Stimulated activated CD4-positive, alpha-beta T cell treated with anti-CD3 and anti-CD28 coated beads, Interleukin-12 subunit alpha, Interleukin-12 subunit beta, amount 100 ng/mL, for 48 hours (primary cell): ENCODE data around the gene C1orf159.
"Not testable (repeated sequence)": the region's sequence is repeated elsewhere in the genome, so short reads cannot be mapped to it uniquely, and the experiment has no call there.

ENCODE experiments used
- DNase-seq, 3 donors: peaks; one replicate each; pipeline ENCODE4 v3.0.0-alpha.2; 2020; ENCODE audit warnings: low read depth in 2 of 3, low spot score in 1 of 3

Gene C1orf159

DNA sequence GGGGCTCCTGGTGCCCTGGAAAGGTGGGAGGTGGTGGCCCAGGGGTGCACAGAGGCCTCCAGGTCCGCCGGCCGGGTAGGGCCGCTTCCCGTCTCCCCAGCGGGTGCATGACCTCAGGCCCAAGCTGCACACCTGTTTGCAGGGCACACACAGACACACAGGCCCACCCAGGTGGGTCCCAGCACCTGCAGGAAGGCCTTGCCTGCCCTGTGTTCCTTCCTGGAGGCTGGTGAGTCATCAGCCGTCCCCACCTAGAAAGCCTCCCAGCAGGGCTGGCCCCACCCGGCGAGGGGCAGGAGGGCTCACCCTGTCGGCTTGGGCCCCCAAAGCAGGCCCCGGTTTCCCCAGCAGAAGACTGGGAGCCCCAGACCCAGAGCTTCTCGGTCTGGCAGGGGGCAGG is 34.2 kb upstream of the C1orf159 start:
- DNase-seq = no peak

DNA sequence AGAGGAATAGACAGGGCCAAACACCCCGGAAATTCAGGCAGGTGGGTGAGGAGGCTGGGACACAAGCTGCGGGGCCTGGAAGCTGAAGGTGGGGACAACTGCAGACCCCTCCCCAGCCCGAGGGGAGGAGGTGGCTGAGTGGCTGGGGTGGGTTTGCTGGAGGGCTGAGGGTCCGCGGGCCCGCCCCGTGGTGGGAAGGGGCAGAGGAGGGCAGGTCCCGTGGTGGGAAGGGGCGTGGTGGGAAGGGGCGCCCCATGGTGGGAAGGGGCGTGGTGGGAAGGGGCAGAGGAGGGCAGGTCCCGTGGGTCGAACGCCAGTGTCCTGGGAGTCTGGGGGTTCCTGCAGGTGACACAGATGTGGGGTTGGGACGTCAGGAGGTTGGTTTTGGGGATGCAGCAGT is 33.5 kb upstream of the C1orf159 start:
- no peak for DNase-seq

DNA sequence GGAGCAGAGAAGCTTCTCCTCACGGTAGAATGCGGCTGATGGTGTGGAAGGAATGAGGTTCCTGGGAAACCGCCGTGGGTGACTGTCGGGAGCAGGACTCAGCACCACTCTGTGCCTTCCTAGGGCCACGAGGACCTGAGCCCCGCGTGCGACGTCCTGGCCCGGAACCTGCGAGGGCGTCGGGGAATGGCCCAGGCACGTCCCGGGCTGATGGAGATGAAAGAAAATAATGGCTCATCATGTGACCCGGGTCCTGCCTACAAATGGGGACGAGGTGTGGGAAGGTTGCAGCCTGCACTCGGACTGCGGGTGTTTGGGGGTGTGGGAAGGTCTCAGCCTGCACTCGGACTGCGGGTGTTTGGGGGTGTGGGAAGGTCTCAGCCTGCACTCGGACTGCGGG is 32.7 kb upstream of the C1orf159 start:
- no peak for DNase-seq

DNA sequence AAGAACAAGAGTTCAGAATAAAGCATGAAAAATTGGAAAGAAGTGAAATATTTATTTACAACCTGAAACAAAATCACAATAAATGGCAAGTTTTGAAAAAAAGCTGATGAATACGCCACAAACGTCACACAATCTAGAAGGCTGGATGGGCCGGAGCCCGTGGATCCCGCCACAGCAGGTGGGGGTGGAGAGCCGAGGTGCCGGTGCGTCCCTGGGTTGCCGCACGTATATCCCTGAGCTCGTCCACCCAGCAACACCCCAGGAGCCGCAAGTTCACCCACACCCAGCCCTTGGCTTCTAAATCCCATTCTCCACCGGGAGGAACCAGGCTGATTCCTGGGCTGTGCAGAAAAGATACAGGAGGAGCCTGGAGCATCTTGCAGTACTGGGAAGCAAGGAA is 32.2 kb upstream of the C1orf159 start:
- DNase-seq = no peak

DNA sequence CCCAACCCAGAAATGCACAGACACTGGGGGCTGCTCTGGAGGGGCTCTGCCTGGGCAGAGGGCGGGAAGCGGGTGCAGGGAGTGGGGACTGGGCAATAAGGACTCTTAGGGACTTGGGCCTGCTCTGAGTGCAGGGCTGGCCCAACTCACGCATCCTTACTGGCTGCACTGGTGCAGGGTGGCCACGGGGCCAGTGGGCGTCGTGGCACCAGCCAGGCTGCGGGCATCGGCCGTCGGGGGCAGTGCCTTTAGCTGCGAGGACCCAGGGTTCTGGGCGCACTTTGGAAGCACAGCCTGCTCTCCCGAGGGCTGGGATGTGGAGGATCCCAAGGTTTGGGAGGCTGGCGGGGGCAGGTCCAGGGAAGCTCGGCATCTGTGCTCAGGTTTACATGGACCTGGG is 30.7 kb upstream of the C1orf159 start:
- DNase-seq = no peak

DNA sequence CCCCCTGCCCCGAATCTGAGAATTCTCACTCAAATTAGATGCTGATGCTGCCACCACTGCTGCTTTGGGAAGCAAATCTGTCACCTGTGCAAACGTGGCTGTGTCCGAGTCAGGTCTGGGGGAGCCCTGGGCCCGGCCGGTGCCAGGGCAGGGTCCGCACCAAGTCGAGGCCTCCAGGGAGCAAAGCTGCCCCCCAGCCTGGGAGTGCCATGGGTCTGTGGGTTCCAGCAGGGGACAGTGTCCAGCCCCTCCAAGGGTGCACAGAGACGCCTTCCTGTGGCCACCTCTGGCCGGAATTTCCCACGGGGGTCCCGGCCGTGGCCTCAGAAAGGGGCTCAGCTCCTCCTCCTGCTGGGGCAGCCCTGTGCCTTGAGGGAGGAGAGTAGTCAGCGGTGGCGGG is 30.1 kb upstream of the C1orf159 start:
- DNase-seq = no peak

DNA sequence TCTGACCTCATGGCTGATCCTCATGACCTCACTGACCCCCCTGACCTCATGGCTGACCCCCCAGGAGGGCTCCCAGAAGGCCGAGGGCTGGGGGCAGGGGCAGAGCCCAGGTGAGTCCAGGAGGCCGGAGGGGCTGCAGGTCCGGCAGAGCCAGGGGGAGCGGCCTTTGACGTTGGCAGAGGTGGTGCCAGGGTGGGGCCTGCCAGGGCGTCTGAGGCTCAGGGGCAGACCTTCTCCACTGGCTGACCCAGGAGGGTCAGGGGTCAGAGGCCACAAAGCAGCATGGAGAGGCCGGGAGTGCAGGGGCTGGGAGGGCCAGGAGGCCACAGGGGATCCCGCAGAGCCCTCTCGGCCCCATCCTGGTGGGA is 29.6 kb upstream of the C1orf159 start:
- no peak for DNase-seq

DNA sequence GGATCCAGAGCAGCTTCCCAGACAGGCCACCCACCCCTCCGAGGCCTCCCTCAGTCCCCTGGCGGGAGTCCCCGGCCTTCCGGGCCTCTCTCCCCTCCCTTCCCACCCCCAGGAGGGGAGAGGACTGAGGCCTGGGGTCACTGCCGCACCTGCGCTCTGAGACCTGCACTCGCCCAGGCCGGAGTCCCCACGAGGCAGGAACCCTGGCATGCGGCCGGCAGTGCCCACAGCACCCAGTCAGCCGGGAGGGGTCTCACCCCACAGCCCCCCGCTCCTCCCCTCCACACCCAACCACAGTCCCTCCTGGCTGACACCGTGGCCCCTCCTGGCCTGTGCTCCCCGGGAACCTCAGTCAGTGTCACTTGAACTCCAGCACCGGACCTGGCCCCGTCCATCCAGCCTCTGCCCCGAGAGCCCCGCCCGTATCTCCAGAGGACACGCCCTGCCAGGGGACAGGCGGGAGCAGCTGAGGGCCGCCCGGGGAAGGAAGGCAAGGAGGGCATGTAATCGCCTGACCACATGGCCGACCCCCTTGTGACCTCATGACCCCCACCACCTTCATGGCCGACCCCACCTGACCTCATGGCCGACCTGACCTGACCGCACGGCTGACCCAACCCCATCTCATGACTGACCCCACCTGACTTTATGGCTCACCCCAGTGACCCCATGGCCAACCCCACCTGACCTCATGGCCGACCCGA is 29.1 kb upstream of the C1orf159 start:
- no peak for DNase-seq

DNA sequence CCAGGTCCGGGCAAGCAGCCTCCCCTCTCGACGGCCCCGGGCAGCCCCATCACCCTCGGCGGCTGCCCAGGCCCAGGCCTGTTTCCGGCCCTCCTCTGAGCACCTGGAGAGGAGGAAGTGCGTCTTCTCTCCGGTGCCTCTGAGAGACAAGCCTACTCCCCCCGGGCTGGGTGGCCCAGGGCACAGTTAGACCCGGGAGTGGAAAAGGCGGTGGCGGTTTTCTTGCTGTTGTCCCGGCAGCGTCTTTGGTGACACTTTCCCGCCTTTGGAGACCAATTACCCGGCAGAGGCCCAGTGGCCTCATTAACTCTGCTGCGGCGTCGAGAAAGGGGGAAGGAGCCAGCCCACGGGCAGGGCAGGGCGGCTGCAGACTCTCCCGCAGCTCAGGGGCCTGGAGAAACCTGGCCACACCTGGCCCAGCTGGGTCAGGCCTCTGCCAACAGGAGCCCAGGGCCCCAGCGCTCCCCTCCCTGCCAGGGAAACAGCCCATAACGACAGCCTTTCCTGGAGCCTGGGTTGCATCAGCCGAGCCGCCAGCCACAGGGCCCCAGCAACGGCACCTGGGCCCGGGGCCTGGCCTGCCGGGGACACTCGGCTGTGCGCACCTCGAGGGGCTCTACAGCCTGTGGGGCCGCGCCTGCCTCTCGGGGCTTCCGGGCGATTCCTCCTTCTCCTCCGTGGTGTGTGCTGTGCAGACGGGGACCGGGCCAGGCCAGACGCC is 28.4 kb upstream of the C1orf159 start:
- DNase-seq = peak; percentile 51 to 73 (median 55)

DNA sequence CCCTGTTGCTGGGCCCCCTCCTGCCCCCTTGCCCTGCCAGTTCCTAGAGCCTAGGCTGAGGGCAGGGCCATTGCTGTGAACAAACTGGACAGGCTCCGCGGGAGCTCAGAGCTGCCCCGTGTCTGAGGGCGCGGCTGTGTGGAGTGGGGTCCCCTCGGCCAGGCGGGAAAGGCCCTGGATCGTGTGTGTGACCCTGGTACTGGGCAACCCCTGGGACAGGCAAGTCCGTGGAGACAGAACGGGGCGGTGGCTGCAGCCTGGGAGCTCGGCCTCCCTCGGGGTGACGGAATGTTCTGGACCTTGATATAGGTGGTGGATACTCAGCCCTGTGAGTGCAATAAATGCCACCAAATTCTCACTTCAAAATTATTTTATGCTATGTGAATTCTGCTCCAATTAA is 27.7 kb upstream of the C1orf159 start:
- no peak for DNase-seq

DNA sequence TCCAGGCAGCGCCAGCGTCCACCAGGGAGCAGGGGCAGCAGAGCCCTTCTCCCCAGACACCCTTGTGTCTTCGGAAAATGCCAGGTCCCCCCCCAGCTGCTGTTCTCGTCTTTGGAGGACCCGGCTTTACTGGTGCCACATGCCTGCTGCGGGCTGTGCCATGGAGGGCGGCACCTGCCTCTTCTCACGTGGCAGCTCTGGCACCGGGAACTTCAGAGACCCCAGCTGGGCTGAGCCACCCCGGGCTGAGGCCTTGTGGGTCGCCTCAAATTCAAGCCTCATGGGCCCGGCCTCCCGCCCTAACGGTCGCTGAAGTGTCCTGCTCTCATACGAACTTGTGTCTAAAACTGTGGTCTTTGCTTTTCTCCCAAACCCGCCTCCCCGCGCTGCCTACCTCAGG is 27.0 kb upstream of the C1orf159 start:
- no peak for DNase-seq

DNA sequence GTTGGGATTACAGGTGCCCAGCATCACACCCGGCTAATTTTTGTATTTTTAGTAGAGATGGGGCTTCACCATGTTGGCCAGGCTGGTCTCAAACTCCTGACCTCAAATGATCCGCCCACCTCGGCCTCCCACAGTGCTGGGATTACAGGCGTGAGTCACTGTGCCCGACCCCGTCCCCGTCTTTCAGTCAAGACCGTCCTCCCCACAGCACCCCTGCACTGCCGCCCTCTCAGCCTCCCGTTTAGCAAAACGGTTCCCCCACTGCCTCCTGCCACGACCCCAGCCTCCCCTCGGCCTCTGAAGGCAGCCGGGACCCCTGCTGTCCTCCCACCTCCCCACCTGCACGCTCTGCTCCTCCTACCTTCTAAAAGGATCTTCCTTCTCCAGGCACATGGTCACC is 26.5 kb upstream of the C1orf159 start:
- not testable (repeated sequence) for DNase-seq

DNA sequence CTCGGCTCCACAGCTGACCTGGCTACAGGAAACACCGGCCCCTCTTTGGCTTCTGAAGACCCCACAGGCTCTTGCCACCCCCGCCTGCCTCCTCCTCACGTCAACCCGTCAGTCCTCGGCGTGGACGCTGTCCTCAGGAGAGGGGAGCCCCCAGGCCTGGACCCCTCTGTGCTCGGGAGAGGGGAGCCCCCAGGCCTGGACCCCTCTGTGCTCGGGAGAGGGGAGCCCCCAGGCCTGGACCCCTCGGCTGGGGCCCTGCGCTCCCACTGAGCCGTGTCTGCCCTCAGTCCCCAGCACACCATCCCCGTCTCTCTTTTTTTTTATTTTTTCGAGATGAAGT is 26.0 kb upstream of the C1orf159 start:
- DNase-seq = no peak

DNA sequence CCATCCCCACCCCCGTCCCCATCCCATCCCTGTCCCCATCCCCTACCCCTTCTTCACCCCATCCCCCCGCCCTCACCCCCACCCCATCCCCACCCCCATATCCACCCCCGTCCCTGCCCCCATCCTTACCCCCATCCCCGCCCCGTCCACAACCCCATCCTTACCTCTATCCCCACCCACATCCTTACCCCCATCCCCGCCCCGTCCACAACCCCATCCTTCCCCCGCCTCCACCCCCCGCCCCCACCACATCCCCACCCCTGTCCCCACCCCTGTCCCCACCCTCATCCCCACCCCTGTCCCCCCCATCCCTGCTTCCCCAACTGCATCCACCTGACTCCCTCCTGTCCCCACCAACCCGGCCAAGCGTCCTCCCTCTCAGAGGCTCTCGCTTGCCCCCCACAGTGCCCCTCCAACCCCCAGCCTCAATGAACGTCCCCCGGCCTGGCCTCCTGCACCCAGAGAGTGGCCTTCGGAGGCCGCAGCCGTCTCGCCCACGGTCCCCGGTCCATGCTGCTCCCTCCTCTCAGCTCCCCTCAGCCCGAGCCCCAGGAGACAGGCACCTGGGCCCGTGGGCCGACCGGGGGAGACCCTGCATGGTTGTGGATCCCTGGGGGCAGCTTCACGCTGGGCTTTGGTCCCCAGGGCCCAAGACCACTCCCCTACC is 25.5 kb upstream of the C1orf159 start:
- DNase-seq = no peak

DNA sequence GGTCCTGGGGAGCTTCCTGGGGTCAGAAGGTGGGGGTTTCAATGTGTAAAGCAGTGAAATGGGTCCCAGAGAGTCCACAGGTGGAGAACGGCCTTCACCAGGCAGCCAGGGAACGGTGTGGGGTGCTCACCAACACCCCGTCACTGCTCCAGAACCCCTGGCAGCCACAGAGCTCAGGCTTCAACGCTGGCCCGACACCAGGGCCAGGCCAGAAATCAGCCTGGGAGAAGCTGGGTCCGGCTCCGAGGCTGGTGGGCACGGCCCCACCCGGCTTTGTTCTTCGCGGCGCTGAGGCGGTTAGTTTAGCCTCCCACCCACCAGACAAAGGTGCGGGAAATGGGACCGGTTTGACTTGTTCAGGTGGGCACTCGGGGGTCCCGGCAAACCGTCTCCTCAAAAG is 24.8 kb upstream of the C1orf159 start:
- no peak for DNase-seq

DNA sequence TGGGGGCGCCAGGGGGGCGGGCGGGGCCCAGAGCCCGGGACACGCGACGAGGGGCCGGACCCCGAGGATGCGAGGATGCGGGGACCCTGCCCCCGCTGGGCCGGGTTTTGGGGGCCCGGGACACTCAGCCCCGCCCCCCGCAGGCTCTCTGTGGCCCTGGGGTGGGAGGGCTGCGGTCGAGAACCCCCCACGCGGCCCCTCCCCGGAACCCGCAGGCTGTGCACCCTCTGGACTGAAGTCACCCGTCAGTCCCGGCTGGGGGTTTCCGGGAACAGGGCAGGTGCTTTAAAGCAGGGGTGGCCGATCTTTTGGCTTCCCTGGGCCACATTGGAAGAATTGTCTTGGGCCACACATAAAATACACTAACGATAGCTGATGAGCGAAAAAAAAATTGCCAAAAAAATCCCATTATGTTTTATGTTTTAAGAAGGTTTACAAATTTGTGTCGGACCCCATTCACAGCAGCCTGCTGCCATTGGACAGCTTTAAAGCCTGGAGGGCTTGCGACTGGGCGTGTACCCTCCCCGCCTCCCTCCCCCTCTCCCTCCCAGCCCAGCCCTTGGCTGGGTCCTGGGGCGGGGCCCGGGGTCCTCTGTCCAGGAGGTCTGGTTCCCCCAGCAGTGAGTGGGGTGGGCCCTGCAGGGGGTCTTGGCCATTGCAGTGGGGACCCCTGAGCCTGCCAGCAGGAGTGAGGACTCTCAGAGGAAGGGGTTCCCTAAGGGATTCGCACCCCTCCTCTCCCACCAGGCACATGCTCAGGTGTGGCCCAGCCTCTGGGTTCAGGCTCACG is 21.6 kb upstream of the C1orf159 start:
- DNase-seq = peak; percentile 35 to 54 (median 43)

DNA sequence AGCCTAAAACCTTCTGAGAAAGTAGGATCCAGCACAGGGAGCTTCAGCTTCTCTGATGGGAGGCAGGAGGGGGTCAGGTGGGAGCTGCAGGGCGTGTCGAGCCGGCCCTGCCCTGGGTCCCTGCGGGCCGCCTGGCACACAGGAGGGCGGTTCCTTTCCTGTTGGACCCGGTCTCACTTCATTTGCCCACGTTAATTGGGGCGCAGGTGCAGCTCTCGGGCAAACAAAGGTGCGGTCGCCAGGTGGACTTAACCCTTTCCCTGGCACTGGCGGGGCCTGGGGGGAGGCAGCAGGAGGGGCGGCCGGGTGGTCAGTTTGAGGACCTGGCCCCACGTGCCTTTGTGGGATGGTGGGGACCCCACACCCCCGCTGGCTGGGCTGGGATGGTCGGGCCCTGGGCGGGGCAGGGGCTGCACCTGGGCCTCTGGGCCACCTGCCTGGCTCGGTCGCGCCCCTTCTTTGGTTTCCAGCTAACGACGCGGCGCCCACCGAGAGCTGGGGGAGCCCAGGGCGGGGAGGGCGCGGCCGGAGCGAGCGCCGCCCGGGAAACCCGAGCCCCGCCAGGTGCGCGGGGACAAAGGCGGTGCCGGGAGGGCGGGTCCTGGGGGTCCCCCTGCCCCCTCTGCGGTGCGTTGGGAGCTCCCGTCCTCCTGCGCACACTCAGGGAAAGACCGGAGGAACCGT is 20.8 kb upstream of the C1orf159 start:
- no peak for DNase-seq

DNA sequence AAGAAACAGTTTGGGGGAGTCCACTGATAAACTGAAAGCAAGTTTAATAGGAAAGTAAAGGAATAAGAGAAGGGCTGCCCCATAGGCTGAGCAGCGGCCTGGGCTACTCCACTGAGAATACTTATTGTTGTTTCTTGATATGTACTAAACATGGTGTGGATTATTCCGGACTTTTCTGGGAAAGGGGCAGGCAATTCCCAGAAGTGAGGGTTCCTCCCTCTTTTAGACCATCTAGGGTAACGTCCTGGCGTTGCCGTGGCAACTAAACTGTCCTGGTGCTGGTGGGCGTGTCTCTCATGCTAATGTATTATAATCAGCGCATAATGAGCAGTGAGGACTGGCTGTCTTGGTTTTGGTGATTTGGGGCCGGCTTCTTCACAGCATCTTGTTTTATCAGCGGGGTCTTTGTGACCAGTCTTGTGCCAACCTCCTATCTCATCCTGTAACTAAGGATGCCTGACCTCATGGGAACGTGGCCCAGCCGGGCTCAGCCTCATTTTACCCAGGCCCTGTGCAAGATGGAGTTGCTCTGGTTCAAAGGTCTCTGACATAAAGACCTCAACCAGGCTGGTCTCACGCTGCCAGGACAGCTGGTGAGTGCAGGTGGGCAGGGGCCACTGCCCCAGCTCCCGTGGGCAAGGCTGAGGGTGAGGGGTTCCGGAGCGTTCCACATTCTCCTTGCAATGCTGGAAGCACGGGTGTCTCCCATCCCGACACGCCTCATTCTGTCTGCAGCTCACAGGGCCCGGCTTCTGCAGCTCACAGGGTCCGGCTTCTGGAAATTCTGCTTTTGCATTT is 19.6 kb upstream of the C1orf159 start:
- no peak for DNase-seq

DNA sequence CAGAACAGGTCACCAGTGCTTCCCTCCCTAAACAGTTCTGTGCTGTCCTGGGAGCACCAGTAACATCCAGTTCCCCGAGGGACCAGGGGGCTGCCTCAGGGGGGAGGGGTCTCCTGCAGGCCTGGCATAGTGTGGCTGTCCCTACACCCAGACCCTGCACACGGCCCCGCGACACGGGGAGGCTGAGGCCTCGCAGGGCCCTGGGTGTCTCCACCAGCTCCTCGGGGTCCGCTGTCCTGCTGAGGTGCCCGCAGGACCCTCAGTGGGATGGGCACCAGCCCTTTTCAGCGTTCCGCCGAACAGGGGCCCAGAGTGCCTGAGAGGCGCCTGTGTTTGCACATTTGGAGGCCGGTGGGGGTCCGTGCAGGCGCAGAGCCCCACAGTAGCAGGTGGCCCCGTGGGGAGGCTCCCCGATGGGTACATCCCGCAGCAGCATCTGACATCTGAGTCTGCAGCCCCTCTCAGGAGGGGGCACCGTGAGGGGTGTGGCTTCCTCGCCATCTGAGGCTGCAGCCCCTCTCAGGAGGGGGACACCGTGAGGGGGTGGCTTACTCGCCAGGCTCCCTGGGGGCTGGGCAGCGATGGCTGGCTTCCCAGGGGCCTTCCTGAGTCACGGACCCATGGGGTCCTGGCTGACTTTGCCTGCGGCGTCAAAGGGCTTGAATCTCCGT is 18.5 kb upstream of the C1orf159 start:
- DNase-seq = no peak
